ENCODE measurements around the gene TMEM250.
"Not testable (repeated sequence)": the region's sequence is repeated elsewhere in the genome, so short reads cannot be mapped to it uniquely, and the experiment has no call there.

TMEM250 gene, protein sequence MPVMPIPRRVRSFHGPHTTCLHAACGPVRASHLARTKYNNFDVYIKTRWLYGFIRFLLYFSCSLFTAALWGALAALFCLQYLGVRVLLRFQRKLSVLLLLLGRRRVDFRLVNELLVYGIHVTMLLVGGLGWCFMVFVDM

DNA sequence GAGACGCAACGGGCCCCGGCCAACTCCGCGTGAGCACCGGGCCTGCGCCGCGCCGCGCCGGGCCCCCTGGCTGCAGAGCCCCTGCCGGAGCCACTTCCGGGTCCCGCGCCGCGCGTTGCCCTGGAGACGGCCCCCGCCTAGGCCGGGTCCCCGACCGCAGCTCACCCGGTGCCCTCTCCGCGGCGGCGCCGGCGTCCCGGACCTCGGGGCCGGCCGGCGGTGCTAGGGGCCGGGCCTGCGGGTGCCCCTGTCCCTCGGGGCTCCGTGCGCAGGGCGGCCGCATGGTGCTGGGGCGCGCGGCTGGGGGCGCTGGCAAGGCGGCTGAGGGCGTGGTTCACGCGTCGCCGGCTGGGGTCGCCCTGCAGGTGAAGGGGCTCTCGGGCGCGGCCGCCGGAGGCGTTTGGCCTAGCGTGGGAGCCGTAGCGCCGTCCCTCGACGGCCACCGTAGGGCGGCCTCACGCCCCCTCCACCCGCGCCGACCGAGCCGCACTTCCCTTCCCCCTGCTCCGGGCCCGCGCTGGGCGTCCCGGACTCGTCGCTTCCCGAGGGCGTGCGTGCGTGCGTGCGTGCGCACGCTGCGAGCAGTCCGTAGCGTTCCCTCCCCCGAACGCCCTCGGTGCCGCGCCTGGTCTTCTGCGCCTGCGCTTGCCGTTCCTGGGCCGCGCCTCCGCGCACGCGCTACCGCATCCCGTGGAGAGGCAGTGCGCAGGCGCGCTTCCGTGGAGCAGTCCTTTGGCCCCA is at the start of gene TMEM250:
TSS of gene TMEM250 (minus strand) at position 556 of the 741 bp plus-strand sequence. CDS start 1,975 bp downstream, outside the sequence.
- DNase-seq, result peak; percentile 86

DNA sequence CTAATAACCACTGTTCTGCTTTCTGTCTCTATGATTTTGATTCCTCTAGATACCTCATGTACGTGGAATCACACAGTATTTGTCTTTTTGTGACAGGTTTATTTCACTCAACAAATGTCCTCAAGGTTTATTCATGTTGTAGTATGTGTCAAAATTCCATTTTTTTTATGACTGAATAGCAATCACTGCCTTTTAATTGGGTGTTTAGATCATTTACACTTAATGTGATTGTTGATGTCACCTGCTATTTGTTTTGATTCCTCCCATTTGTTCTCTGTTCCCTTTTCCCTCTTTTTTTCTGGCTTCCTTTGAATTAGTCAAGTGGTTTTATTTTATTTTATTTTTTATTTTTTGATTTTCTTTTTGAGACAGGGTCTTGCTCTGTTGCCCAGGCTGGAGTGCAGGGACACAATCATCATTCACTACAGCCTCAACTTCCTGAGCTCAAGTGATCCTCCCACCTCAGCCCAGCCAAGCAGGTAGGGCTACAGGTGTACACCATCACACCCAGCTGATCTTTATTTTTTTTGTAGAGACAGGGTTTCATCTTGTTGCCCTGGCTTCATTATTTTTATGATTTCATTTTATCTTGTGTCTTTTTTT is 44.7 kb upstream of the TMEM250 start:
- DNase-seq, result no peak

DNA sequence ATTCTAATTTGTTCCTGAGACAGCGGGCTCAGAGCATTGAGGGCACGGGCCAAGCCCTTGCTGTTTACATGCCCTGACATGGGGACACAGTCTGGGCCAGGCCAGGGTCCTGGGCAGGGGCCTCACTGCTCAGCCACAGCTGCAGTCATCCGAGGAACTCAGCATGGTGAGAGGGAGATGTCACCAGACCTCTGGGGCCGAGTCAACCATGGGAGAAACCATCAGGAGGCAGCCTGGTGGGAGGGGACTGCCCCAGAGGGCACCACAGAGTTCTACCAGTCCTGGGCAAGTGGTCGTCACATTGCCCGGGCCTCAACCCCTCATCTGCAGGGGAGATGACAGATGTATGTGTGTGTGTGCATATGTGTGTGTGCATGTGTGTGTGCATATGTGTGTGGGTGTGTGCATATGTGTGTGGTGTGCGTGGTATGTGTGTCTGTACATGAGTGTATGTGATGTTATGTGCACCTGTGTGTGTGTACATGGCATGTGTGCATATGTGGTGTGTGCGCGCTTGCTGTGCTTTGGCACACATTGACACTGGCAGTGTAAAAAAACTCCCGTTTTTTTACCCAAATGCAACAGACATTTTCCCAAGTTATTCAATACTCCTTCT is 42.4 kb upstream of the TMEM250 start:
- DNase-seq, result no peak

DNA sequence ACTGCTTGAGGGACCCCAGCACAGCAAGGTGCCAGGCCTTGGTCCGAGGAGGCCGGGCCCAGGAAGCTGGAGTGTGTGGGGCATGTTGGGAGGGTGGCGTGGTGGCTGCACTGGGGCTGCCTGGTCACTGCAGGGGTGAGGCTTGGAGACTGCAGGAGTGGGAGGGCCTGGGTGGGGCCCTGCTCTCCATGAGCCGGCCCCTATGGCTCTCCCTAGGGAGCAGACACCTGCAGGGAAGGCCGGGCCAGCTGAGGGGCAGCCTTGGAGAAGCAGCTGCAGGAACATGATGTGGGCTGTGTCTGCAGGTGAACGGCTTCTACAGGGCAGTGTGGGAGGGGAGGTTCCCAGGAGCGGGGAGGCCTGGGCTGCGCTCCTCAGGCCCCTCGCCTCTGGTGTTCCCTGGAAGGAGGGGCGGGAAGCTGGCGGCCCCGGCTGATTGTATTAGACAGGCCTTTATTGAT is 41.7 kb upstream of the TMEM250 start:
- no peak for DNase-seq

DNA sequence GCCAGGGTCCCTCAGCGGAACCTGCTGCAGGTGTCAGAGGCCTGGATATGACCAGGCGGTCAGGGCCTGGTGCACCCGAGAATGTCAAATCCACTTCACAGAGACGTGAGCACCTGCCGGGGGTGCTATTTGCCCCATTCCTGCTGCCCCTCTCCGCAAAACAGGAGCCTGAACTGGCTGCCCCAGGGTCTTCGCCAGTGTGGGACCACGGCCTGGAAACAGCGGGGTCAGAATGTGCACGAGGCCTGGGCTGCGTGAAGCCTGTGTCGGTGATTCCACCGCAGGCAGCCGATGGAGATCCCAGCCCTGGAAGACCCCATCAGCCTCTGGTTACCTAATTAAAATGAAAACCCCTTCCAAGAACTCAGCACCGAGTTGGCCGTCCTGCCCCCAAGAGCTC is 41.2 kb upstream of the TMEM250 start:
- DNase-seq, result no peak

DNA sequence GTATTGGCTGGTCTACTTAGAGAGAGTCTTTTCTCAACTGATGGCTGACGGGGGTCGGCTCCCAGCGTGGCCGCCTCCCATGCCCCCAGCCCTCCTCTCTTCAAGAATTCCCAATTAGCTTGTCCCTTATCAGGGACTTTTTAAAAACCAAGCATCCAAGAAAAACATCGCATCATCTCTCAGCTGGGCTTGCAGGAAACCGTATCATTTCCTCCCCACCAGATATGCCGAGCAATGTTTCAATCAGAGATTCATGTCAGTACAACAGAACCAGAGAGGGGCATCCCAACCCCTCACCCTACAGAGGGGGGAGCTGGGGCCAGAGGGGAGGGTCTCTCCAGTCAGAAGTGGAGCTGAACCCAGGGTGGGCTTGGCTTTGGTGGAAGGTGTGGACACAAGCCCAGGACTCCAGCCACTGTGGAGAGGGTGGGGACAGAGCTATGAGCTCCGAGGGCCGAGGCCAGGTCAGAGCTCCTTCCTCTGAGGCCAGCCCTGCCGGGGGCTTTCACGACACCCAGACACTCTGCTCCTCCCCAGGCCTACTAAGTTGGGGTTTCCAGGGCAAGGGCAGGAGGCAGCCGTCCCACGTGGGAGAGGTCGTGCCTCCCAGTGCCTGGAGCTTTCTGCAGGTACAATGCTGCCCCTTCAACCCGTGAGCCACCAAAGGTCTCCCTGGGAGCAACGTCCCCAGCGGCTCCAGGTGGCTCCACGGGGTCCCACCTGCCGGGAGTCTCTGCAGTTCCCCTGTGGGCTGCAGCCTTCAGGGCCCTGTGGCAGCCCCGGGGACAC is 39.0 kb upstream of the TMEM250 start:
- no peak for DNase-seq

DNA sequence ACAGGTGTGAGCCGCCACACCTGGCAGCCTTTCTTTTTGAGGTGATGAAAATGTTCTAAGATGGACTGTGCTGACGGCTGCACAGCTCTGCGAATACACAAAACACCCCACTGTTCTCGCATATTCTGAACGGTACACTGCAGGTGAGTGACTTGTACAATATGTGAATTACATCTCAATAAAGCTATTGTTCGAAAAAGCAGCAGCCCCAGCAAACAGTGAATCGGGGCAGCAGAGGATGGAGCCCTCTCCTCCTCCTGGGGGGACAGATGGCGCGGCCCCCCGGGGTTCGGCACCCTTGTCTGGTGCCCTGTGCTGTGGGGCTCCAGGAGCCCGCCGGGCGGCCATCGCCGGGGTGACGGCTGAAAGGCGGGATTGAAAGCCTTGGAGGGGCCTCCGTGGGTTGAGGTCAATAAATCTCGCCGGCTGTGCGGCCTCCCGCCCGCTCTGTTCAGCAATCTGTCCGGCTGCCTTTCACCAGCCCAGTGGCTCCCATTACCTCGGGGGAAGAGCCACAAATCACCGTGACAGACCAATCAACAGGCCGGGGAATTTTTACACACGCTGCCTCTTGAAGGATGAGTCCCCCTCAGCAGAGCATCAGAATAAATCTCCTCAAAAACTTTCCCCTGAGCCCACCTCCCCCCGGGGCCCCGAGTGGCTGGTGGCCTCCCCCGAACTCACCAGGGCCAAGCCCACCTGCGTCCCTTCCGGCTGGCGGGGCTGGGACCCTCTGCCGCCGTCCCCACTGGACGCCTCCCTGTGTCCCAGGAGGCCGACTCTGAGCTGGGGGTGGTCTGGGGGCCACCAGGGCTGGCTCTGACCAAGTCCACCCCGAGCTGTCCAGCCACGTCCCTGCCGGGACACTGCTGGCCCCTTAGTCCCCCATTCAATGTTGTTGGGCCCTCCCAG is 37.8 kb upstream of the TMEM250 start:
- no peak for DNase-seq

DNA sequence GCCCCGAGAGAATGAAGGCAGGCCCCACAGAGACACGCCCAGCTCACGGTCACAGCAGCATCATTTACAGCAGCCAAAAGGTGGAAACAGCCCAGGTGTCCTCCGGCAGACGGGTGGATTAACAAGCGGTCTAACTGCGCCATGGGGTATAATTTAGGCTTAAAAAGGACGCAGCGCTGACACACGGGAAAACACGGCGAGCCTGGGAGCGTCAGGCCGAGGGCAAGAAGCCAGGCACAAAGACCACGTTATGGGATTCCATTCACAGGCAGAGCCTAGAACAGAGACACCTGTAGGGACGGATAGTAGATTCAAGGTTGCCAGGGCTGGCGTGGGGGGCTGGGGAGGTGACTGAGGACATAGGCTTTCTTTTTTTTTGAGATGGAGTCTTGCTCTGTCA is 36.9 kb upstream of the TMEM250 start:
- no peak for DNase-seq

DNA sequence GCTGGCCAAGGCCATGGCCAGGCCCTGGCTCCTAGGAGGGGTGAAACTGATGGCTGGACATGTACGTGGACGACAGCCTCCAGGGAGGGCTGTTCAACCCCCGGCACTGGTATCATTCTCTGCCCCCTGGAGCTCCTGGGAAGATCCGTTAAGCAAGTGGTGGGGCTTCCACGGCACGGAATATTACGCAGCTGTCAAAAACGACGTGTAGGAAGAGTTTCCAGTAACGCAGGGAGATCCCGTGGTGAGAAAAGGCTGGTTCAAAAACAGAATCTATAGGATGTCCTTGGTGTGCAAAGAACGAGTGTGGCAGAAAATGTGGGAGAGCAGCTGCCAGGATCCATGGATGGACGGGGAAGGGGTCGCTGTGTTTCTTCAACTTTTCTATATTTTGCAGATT is 36.3 kb upstream of the TMEM250 start:
- DNase-seq, result no peak

DNA sequence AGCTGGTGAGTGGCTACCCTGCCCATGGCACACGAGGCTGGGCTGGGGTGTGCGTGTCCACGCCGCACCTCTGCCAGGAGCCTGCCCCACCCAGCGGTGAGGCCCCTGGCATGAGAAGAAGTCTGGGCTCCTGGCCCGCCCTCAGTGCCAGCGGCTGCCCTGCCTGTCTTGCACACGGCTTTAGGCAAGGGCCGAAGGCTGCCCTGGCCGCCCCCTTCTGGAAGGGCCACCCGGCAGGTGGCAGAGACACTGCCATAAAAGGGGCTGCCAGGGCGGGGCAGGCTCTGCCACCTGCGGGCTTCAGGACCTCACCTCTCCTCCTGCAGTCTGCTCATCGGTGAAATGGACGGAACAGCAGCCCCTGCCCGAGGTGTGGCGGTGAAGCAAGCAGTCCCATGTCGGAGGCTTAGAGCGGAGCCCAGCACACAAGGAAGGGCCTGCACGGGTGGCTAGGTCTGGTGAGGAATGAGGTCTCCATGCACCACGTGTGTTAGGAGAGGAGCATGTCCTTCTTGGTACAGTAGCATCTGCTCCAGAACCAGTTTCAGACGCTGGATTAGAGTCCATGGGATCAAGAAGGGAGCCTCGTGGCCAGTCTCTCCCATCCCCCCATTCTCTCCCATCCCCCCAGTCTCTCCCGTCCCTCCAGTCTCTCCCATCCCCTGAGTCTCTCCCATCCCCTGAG is 34.8 kb upstream of the TMEM250 start:
- no peak for DNase-seq

DNA sequence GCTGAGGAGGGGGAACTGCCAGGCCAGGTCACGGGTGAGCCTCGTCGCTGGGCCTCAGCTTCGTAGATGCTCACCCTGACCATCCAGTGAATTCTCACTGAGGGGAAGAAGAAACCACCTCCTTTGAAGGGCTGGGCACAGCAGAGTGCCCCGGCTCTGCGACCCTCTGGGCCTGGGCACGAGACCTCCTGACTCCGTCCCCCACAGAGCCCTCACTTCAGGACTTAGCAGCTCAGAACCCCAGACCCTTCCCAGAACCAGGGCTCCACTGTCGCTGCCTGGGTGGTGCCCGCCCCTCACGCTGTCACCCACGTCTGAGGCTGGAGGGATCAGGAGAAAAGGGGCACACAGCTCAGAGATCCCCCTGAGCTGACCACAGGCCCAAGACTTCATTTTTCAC is 34.3 kb upstream of the TMEM250 start:
- no peak for DNase-seq

DNA sequence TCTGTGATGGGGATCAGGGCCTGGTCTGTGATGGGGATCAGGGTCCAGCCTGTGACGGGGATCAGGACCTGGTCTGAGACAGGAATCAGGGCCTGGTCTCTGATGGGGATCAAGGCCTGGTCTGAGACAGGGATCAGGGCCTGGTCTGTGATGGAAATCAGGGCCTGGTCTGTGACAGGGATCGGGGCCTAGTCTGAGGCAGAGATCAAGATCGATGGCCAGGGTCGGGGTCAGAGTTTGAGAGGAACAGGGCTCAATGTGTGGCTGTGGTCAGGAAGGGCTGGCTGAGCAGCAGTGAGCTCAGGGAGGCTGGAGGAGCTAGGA is 33.8 kb upstream of the TMEM250 start:
- DNase-seq, result no peak

DNA sequence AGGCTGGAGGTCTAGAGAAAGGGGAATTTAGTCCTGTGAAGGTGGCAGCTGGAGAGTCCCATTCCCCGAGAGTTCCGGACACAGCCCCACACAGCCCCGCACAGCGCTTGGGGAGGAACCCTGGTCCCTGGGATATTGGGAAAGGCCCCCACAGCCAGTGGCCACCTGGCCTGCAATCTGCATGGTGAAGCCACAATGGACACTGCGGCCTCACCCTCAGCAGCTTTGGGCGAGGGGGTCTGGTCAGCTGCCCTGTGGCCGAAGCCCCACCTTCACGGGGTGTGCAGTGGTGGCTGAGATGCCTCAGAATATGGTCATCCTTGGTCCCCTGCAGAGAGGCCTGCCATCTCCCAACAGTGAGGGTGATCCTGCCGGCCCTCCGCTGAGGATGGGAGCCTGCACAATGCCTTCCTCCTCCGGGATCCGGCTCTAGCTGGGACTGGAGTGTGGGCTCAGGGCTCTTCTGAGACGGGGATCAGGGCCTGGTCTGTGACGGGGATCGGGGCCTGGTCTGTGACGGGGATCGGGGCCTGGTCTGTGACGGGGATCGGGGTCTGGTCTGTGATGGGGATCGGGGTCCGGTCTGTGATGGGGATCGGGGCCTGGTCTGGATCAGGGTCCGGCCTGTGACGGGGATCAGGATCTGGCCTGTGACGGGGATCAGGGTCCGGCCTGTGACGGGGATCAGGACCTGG is 33.3 kb upstream of the TMEM250 start:
- no peak for DNase-seq

DNA sequence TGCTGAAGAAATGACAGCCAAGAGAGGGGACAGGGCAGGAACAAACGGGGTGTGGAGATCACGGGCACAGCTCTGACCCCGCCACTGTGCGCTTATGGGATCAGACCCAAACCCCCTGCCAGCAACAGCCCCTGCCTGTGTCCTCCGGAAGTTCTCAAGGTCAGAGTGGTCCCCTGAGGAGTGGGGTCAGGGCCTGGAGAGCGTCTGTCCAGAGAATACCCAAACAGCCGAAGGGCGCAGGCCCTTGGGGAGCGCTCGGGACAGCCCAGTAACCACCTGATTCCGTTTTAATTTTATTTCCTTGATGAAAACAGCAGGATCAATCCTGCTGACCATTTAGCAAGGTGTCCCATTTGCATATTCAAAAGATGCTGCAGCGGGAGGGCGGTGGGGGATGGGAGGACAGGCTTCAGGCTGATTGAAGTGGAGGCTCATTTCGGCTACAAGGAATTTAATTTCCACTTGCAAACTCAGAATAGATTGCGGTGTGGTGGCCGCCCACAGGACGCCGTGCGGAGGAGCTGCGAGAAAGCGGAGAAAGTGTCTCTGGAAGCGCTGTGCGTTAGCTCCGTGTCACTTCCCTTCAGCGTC is 32.6 kb upstream of the TMEM250 start:
- DNase-seq, result no peak

DNA sequence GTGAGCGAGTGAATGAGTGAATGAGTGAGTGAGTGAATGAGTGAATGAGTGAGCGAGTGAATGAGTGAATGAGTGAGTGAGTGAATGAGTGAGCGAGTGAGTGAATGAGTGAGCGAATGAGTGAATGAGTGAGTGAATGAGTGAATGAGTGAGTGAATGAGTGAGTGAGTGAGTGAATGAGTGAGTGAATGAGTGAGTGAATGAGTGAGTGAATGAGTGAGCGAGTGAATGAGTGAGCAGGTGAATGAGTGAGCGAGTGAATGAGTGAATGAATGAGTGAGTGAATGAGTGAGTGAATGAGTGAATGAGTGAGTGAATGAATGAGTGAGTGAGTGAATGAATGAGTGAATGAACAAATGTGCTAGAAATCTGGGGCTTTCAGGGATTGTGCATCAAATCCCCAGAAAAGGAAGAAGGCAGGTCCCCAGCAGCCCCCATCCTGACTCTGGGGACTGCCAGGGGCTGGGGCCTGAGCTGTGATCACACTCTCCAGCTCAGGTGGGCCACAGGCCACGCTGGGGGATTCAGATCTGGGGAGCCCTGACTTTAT is 32.1 kb upstream of the TMEM250 start:
- DNase-seq, result not testable (repeated sequence)

DNA sequence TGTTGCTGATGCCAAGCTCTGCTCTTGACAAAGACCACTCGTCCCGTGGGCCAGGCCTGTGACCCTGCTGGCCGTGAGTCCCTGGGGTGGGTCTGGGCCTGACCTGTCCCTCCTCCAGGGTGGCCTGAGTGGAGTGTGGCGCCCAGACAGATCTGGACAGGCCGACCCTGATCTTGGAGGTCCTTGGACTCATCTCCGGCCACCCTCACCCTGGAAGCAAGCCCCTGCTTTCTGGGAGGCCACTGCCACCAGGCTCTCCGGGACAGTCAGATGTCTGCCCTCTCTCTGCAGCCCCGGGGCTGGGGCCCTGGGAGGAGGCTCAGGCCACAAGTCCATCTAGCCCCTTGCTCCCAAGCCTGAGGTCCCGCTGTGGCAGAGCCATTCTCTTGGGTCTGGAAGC is 31.2 kb upstream of the TMEM250 start:
- no peak for DNase-seq

DNA sequence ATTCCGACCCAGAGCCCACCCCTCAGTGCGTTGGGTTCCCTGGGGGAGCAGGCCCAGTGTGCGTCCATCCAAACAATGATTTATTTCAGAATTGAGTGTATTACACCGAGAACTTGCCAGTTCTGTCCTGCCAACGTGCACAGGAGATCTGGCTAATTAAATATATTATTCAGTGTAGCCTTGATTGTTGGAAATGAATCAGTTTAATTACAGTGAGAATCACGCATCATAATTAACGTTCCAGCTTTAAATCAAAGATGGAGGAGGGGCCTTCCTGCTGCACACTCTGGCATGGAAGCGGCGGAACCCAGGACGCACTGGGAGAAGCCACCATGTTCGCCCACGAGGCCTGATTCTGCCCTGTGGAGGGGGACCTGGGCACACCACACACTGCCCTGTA is 30.7 kb upstream of the TMEM250 start:
- DNase-seq, result no peak

DNA sequence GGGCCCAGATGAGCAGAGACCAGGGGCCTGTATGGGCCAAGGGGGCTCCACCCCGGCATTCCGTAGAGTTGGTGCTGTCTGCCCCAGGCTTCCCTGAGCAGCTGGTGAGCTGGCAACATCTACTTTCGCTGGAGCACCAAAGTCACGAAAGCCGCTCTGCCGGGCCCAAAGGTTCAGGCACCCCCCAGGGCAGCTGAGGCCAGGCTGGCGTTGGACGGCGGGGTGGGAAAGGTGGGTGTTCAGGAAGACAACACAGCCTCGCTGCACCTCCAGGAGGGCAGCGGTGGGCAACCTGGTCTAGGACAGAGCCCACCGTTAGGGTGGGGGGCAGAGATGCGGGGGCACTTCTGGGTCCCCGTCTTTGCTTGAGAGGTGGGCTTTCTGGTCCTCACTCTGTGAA is 30.1 kb upstream of the TMEM250 start:
- DNase-seq, result no peak

DNA sequence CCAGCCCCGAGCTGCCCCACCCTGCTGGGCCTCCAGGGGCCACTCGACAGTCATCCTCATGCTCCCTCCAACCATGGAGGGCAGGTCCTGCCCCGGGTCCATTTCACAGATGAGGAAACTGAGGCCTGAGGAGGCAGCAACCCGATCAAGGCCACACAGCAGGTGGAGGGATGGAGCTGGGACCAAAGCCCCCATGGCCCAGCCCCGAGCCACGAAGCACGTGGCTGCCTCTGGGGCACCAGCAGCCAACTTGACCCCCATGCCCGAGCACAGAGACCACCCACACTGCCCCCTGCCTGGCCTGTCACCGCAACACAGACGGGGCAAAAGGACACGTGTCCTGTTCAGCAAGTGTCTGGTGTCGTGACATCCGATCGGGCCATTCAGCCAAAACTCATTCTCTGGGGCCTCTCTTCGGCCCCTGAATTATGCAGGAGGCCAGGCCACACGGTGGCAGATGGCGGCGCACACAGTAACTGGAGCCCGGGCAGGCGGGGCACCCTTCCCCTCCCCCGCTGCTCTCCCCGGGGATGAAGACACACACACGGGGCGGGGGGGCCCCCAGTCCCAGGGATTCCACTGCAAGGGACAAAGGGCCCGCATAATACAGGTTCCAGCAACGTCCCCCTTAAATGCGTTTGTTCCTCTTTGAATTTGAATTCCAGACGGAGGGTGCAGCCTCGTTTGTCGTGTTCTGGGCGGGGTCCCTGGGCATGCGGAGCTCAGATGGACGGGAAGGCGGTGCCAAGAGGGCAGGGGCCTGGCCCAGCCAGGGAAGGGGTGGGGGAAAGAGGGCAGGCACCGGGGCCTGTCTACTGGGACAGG is 29.4 kb upstream of the TMEM250 start:
- DNase-seq, result peak; percentile 50

Data from DMS 273 treated with DMSO at 0.1 percent for 48 hours (cell line).